HG03565 (cell line): ENCODE measurements around the gene PGF.

Experiments used
- ATAC-seq: cut with Tn5 transposase; IDR thresholded peaks from one replicate; pipeline ENCODE4 v1.9.1; 2021; ENCODE audit warnings: mild to moderate bottlenecking, moderate library complexity; ENCODE audit not compliant: unreplicated experiment

Gene PGF

GRCh38 chr14:74905595-74906142 is 49.7 kb downstream of the PGF start:
- ATAC-seq = no peak

- ATAC-seq = no peak
Observed at GRCh38 chr14:74904635-74905503, 50.5 kb downstream of the PGF start.

GRCh38 chr14:74902941-74903705 is 52.3 kb downstream of the PGF start:
- no peak for ATAC-seq

GRCh38 chr14:74898694-74899093 is 56.7 kb downstream of the PGF start:
- ATAC-seq = no peak

DNA sequence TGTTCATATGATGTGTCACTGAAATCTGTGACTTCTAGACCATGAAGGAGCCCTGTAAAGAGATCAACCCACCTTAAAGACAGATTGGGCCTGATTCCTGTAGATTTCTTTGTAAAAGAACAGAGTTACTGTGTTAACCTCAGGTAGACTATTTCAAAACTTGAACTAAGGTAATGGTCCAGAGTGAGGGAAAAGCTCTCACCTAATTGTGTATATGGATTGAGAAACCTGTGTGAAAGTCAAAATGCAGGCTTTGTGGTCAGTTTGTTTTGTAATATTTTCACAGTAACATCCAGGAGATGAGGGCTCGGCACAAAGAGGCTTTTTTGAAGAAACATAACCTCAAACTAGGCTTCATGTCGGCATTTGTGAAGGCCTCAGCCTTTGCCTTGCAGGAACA is 57.3 kb downstream of the PGF start:
- ATAC-seq = no peak

DNA sequence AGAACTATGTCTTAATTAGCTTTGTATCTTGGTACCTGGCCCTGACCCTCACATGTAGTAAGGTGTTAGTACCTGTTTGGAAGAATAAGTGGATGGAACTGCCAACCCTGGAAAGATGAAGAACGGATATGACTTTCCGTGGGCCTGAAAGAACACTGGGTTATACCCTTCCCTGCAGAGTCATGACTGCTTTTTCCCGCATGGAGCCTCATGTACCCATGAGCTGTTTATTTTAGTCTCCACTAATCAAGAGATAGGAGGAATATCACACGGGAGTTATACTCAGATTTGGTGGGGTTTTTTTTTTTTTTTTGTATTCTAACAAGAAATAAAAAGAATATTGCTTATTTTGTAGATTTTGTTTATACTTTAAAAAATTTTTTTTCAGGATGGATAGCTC is 57.8 kb downstream of the PGF start:
- no peak for ATAC-seq

GRCh38 chr14:74896400-74896799 is 59.0 kb downstream of the PGF start:
- no peak for ATAC-seq

GRCh38 chr14:74893614-74894091 is 61.7 kb downstream of the PGF start:
- ATAC-seq = peak; percentile 54

DNA sequence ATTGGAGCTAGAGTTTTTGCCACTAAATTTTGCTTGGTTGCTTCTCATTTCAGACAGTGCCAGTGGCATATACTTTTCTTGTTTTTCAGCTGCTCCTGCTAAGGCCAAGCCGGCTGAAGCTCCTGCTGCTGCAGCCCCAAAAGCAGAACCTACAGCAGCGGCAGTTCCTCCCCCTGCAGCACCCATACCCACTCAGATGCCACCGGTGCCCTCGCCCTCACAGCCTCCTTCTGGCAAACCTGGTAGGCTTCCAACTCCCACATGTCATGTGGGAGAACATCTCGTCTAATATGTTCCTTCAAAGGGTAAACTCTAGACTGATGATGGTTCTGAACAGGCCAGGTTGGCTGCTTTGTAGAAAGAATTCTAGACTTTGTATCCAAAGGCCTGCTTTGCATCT is 62.7 kb downstream of the PGF start:
- ATAC-seq = no peak

DNA sequence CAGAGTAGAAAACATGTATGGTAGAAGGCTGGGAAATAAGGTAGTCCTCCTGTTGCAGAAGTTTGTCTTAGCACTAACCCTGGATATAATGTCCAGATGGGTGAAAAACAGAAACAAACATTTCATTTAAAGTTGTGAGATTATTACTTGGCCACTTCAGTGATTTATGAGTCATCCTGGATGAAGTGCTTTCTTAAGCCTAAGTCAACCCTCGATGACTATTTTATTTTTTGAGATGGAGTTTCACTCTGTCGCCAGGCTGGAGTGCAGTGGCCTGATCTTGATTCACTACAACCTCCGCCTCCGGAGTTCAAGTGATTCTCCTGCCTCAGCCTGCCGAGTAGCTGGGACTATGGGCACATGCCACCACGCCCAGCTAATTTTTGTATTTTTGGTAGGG is 63.5 kb downstream of the PGF start:
- ATAC-seq = no peak
